ENCODE results near the gene ABLIM2. TPM values are rescaled to one million over a fixed set of nuclear protein-coding genes. Genes with fewer than 3 reads are reported as not detected.

ABLIM2 gene
- polyA plus RNA-seq, 3 donors = 0.21 TPM; not detected in 2

DNA sequence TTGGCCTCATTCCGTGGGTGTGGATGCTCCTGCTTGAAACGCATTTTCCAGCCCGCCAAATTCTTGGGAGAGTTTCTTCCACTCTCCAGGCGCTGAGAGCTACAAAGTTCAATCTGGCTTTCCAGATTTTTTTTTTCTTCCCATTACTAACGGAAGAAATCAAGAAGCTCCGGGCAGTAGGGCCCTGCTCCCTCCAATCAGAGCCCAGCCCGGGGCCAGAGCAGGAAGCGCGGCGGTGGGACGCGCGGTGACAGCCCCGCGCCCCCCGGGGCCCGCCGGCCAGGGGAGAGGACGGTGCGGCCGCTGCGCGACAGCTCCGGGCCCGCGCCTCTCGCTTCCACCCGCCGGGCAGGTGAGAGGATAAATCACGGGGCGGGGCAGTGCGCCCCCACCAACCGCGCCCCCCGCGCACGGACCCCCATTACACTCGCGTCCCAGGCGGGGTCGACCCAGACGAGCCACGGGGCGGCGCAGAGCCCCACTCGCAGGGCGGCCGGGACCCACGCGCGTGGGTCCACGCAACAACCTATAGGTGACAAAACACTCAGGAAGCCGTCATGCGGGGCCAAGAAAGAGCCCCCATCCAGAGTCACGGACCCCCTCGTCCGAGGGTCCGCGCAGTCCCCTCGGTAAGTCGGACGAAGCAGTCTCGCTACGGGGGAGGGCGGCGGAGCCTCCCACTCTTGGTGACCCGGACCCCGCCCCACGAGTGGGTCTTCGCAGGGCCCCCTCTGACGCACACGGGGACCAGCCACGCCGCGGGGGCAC, 219.8 kb downstream of the ABLIM2 start:
- H3K4me3 ChIP-seq (replicated peaks in 1 of 3; ENCODE audit: low read depth in 2 of 3, low read length in 3 of 3) = peak overlapping the region in 1 of 3 experiments; percentile 47
- peaks cover 0 to 21% (median 17%) of the 10 kb centered on the region in 7 donors for H3K9me3 Mint-ChIP-seq
- H3K9ac ChIP-seq (ENCODE audit: insufficient read depth, low read length, poor library complexity, severe bottlenecking) = no peak overlapping the region
- H2AFZ ChIP-seq (ENCODE audit: insufficient read depth, low read depth, low read length, poor library complexity, severe bottlenecking) = no peak overlapping the region
- H3K27ac ChIP-seq (ENCODE audit: low read depth in 1 of 2, low read length in 2 of 2) = no peak overlapping the region
- 5% methylated on average over 75 of the region's 75 CpGs for WGBS (ENCODE audit: insufficient coverage)
- H3K27ac Mint-ChIP-seq = peak overlapping the region in 1 of 7 donors; percentile 33
- H3K27me3 Mint-ChIP-seq (ENCODE audit: low read depth in 3 of 3) = peaks cover 47 to 69% (median 54%) of the 10 kb centered on the region in 3 donors
- H3K27me3 ChIP-seq (ENCODE audit: control insufficient read depth in 2 of 2, insufficient read depth in 2 of 2, low read length in 2 of 2) = peaks cover 29 to 36% of the 10 kb centered on the region in 2 donors
- no peaks in the 10 kb centered on the region for H3K79me2 ChIP-seq (ENCODE audit: insufficient read depth, low read length)
- H3K36me3 ChIP-seq (replicated peaks in 1 of 2; ENCODE audit: control insufficient read depth in 1 of 2, insufficient read depth in 2 of 2, low read length in 2 of 2) = no peaks in the 10 kb centered on the region
- H3K4me1 Mint-ChIP-seq = peaks cover 33% of the 10 kb centered on the region
- intact Hi-C loops (cut with micrococcal nuclease) = no loop called here
- H4K20me1 ChIP-seq (ENCODE audit: insufficient read depth, low read length) = no peaks in the 10 kb centered on the region
- peaks cover 4 to 12% of the 10 kb centered on the region in 2 donors for H3K9me3 ChIP-seq (replicated peaks in 1 of 2; ENCODE audit: control insufficient read depth in 1 of 2, insufficient read depth in 1 of 2, low read length in 2 of 2)
- peak overlapping the region; percentile 77 to 85 for H3K4me3 Mint-ChIP-seq
- peaks cover 8 to 34% of the 10 kb centered on the region in 2 donors for H3K4me1 ChIP-seq (ENCODE audit: control insufficient read depth in 1 of 2, insufficient read depth in 2 of 2, low read length in 2 of 2)
- peak overlapping the region; percentile 60 for H3K4me2 ChIP-seq (replicated peaks; ENCODE audit: extremely low read depth, low read length, poor library complexity, severe bottlenecking)
- DNase-seq = no peak
- no peak for TF ChIP-seq CTCF (IDR thresholded peaks at IDR 0.05)
- no peaks in the 10 kb centered on the region for H3K36me3 Mint-ChIP-seq

GRCh38 chr4:7938266-7938608, 220.4 kb downstream of the ABLIM2 start:
- no peaks in the 10 kb centered on the region for H3K36me3 ChIP-seq (replicated peaks in 1 of 2; ENCODE audit: control insufficient read depth in 1 of 2, insufficient read depth in 2 of 2, low read length in 2 of 2)
- Mint-ChIP-seq H3K27me3 (ENCODE audit: low read depth in 3 of 3) (peaks cover 45 to 73% (median 56%) of the 10 kb centered on the region in 3 donors), H3K9me3 (peaks cover 0 to 21% (median 20%) of the 10 kb centered on the region in 7 donors), H3K4me1 (peaks cover 33% of the 10 kb centered on the region), H3K27ac (peak overlapping the region in 1 of 7 donors; percentile 33), H3K4me3 (peak overlapping the region; percentile 77 to 85), H3K36me3 (no peaks in the 10 kb centered on the region)
- TF ChIP-seq CTCF (IDR thresholded peaks at IDR 0.05) = no peak
- peaks cover 29 to 36% of the 10 kb centered on the region in 2 donors for H3K27me3 ChIP-seq (ENCODE audit: control insufficient read depth in 2 of 2, insufficient read depth in 2 of 2, low read length in 2 of 2)
- H3K9ac ChIP-seq (ENCODE audit: insufficient read depth, low read length, poor library complexity, severe bottlenecking) = no peak overlapping the region
- no peak overlapping the region for H3K4me3 ChIP-seq (replicated peaks in 1 of 3; ENCODE audit: low read depth in 2 of 3, low read length in 3 of 3)
- no peak overlapping the region for H2AFZ ChIP-seq (ENCODE audit: insufficient read depth, low read depth, low read length, poor library complexity, severe bottlenecking)
- DNase-seq = no peak
- H3K27ac ChIP-seq (ENCODE audit: low read depth in 1 of 2, low read length in 2 of 2) = no peak overlapping the region
- intact Hi-C loops (cut with micrococcal nuclease) = no loop called here
- WGBS (ENCODE audit: insufficient coverage) = 25% methylated on average over 2 of the region's 6 CpGs
- H3K9me3 ChIP-seq (replicated peaks in 1 of 2; ENCODE audit: control insufficient read depth in 1 of 2, insufficient read depth in 1 of 2, low read length in 2 of 2) = peaks cover 4 to 12% of the 10 kb centered on the region in 2 donors
- no peak overlapping the region for H3K4me2 ChIP-seq (replicated peaks; ENCODE audit: extremely low read depth, low read length, poor library complexity, severe bottlenecking)
- H3K79me2 ChIP-seq (ENCODE audit: insufficient read depth, low read length) = no peaks in the 10 kb centered on the region
- H3K4me1 ChIP-seq (ENCODE audit: control insufficient read depth in 1 of 2, insufficient read depth in 2 of 2, low read length in 2 of 2) = peaks cover 8 to 34% of the 10 kb centered on the region in 2 donors
- H4K20me1 ChIP-seq (ENCODE audit: insufficient read depth, low read length) = no peaks in the 10 kb centered on the region
